ENCODE measurements around the gene ARMC3.

- TF ChIP-seq CTCF (IDR thresholded peaks at IDR 0.05; ENCODE audit: low read depth, low read length, poor library complexity, severe bottlenecking): no peak
- TF ChIP-seq EZH2phosphoT487 (IDR thresholded peaks at IDR 0.05; ENCODE audit: borderline replicate concordance, low read length): no peak
Observed at GRCh38 chr10:22932626-22933370, 4.9 kb downstream of the ARMC3 start.

Measured in DOHH2 (cell line).